CD4-positive, alpha-beta T cell treated with Interleukin-21 for 1 hour (primary cell): ENCODE data around the gene GPR84.

ENCODE experiments used
- DNase-seq: peaks from one replicate; pipeline ENCODE4 v3.0.0-alpha.2; 2020

Gene GPR84

GRCh38 chr12:54364413-54364812 is at the start of gene GPR84:
GPR84 (minus strand) TSS chr12:54364486; CDS start chr12:54363851, 635 bp downstream.
- peak; percentile 36 for DNase-seq

- DNase-seq = peak; percentile 85
Measured at GRCh38 chr12:54413284-54414190, 49.3 kb upstream of the GPR84 start.

GRCh38 chr12:54412786-54413185 is 48.5 kb upstream of the GPR84 start:
- peak; percentile 39 for DNase-seq

GRCh38 chr12:54412348-54412747 is 48.1 kb upstream of the GPR84 start:
- DNase-seq = no peak

- DNase-seq = peak; percentile 66
Measured at GRCh38 chr12:54411391-54412241, 47.3 kb upstream of the GPR84 start.

GRCh38 chr12:54409267-54409666 is 45.0 kb upstream of the GPR84 start:
- DNase-seq = no peak

- no peak for DNase-seq
Measured at GRCh38 chr12:54407183-54407905, 43.1 kb upstream of the GPR84 start.

GRCh38 chr12:54405573-54405972 is 41.3 kb upstream of the GPR84 start:
- DNase-seq = no peak

GRCh38 chr12:54405106-54405505 is 40.8 kb upstream of the GPR84 start:
- DNase-seq = no peak

GRCh38 chr12:54404061-54405004 is 40.0 kb upstream of the GPR84 start:
- DNase-seq = peak; percentile 72

- DNase-seq = no peak
Measured at GRCh38 chr12:54401119-54401518, 36.8 kb upstream of the GPR84 start.

- DNase-seq = peak; percentile 89
Measured at GRCh38 chr12:54398995-54399793, 34.9 kb upstream of the GPR84 start.

GRCh38 chr12:54398218-54398617 is 33.9 kb upstream of the GPR84 start:
- DNase-seq = no peak

- DNase-seq = no peak
Measured at GRCh38 chr12:54397157-54397556, 32.9 kb upstream of the GPR84 start.

GRCh38 chr12:54395545-54395944 is 31.3 kb upstream of the GPR84 start:
- DNase-seq = no peak

GRCh38 chr12:54394986-54395385 is 30.7 kb upstream of the GPR84 start:
- no peak for DNase-seq

GRCh38 chr12:54394281-54394719 is 30.0 kb upstream of the GPR84 start:
- peak; percentile 52 for DNase-seq

- no peak for DNase-seq
Measured at GRCh38 chr12:54393743-54394142, 29.5 kb upstream of the GPR84 start.

- DNase-seq = no peak
Measured at GRCh38 chr12:54393207-54393609, 28.9 kb upstream of the GPR84 start.

GRCh38 chr12:54392485-54393206 is 28.4 kb upstream of the GPR84 start:
- no peak for DNase-seq
